ENCODE results near the gene ICA1. TPM values are rescaled to one million over a fixed set of nuclear protein-coding genes. Genes with fewer than 3 reads are reported as not detected.

Gene ICA1
- total RNA-seq, 1 experiment from 2014 or later: 3.2 TPM

GRCh38 chr7:8228766-8229674 lies 32.9 kb downstream of the ICA1 start:
- BruUV-seq (replicated peaks): no TSS peak
- POLR2A ChIA-PET (ENCODE audit: unreplicated experiment): no interaction called here
- no peak for DNase-seq
- no peak overlapping the region for H3K4me2 ChIP-seq (ENCODE audit: low read length)
- TF ChIP-seq CTCF (conservative IDR thresholded peaks at IDR 0.05; ENCODE audit: low read depth, low read length) (no peak), EZH2 (IDR thresholded peaks at IDR 0.05; ENCODE audit: low read length, unreplicated experiment) (no peak), EZH2phosphoT487 (IDR thresholded peaks at IDR 0.05; ENCODE audit: borderline replicate concordance, low read length) (no peak)
- H3K27ac ChIP-seq (ENCODE audit: low read length): no peak overlapping the region
- no peaks in the 10 kb centered on the region for H4K20me1 ChIP-seq (ENCODE audit: low read length)
- ATAC-seq: no peak
- H3K4me3 ChIP-seq (ENCODE audit: low read length): no peak overlapping the region
- no peaks in the 10 kb centered on the region for H3K79me2 ChIP-seq (ENCODE audit: low read length)
- no peaks in the 10 kb centered on the region for H3F3A ChIP-seq (ENCODE audit: low read length, unreplicated experiment)
- H3K27me3 ChIP-seq (ENCODE audit: low read length): no peaks in the 10 kb centered on the region
- CTCF ChIA-PET: no interaction called here
- H3K9me3 ChIP-seq (ENCODE audit: low read length): no peaks in the 10 kb centered on the region
- H3K9me2 ChIP-seq (replicated peaks; ENCODE audit: low read length): no peaks in the 10 kb centered on the region
- intact Hi-C loops (cut with micrococcal nuclease): no loop called here
- no peaks in the 10 kb centered on the region for H3K4me1 ChIP-seq (ENCODE audit: insufficient read depth, low read length)
- H3K9ac ChIP-seq (ENCODE audit: low read length): no peak overlapping the region
- H2AFZ ChIP-seq (ENCODE audit: low read length): no peak overlapping the region
- no peaks in the 10 kb centered on the region for H3K36me3 ChIP-seq (ENCODE audit: low read depth, low read length)

- no peaks in the 10 kb centered on the region for H3K79me2 ChIP-seq (ENCODE audit: low read length)
- intact Hi-C loops (cut with micrococcal nuclease): no loop called here
- BruUV-seq (replicated peaks): no TSS peak
- POLR2A ChIA-PET (ENCODE audit: unreplicated experiment): no interaction called here
- H3K36me3 ChIP-seq (ENCODE audit: low read depth, low read length): no peaks in the 10 kb centered on the region
- H3K4me1 ChIP-seq (ENCODE audit: insufficient read depth, low read length): no peaks in the 10 kb centered on the region
- ATAC-seq: no peak
- no peaks in the 10 kb centered on the region for H3K27me3 ChIP-seq (ENCODE audit: low read length)
- no peaks in the 10 kb centered on the region for H4K20me1 ChIP-seq (ENCODE audit: low read length)
- no peaks in the 10 kb centered on the region for H3K9me3 ChIP-seq (ENCODE audit: low read length)
- H3K27ac ChIP-seq (ENCODE audit: low read length): no peak overlapping the region
- no peak overlapping the region for H3K4me3 ChIP-seq (ENCODE audit: low read length)
- CTCF ChIA-PET: no interaction called here
- no peaks in the 10 kb centered on the region for H3F3A ChIP-seq (ENCODE audit: low read length, unreplicated experiment)
- H3K9ac ChIP-seq (ENCODE audit: low read length): no peak overlapping the region
- TF ChIP-seq EZH2 (IDR thresholded peaks at IDR 0.05; ENCODE audit: low read length, unreplicated experiment) (no peak), CTCF (conservative IDR thresholded peaks at IDR 0.05; ENCODE audit: low read depth, low read length) (no peak), EZH2phosphoT487 (IDR thresholded peaks at IDR 0.05; ENCODE audit: borderline replicate concordance, low read length) (no peak)
- H3K4me2 ChIP-seq (ENCODE audit: low read length): no peak overlapping the region
- no peaks in the 10 kb centered on the region for H3K9me2 ChIP-seq (replicated peaks; ENCODE audit: low read length)
- no peak for DNase-seq
- no peak overlapping the region for H2AFZ ChIP-seq (ENCODE audit: low read length)
Observed at GRCh38 chr7:8228068-8228467, 33.9 kb downstream of the ICA1 start.

GRCh38 chr7:8227261-8227660 lies 34.7 kb downstream of the ICA1 start:
- Histone ChIP-seq H3K9ac (ENCODE audit: low read length) (no peak overlapping the region), H3K79me2 (ENCODE audit: low read length) (no peaks in the 10 kb centered on the region), H3F3A (ENCODE audit: low read length, unreplicated experiment) (no peaks in the 10 kb centered on the region), H3K4me1 (ENCODE audit: insufficient read depth, low read length) (no peaks in the 10 kb centered on the region), H3K27ac (ENCODE audit: low read length) (no peak overlapping the region), H3K9me2 (replicated peaks; ENCODE audit: low read length) (no peaks in the 10 kb centered on the region), H3K36me3 (ENCODE audit: low read depth, low read length) (no peaks in the 10 kb centered on the region), H3K4me3 (ENCODE audit: low read length) (no peak overlapping the region), H3K9me3 (ENCODE audit: low read length) (no peaks in the 10 kb centered on the region), H3K27me3 (ENCODE audit: low read length) (no peaks in the 10 kb centered on the region), H2AFZ (ENCODE audit: low read length) (no peak overlapping the region), H4K20me1 (ENCODE audit: low read length) (no peaks in the 10 kb centered on the region), H3K4me2 (ENCODE audit: low read length) (no peak overlapping the region)
- POLR2A ChIA-PET (ENCODE audit: unreplicated experiment): no interaction called here
- intact Hi-C loops (cut with micrococcal nuclease): no loop called here
- CTCF ChIA-PET: no interaction called here
- DNase-seq: no peak
- BruUV-seq (replicated peaks): no TSS peak
- ATAC-seq: no peak
- TF ChIP-seq EZH2phosphoT487 (IDR thresholded peaks at IDR 0.05; ENCODE audit: borderline replicate concordance, low read length) (no peak), CTCF (conservative IDR thresholded peaks at IDR 0.05; ENCODE audit: low read depth, low read length) (no peak), EZH2 (IDR thresholded peaks at IDR 0.05; ENCODE audit: low read length, unreplicated experiment) (no peak)

Measured in PC-3 (cell line).